GM12873 (cell line): ENCODE data around the gene CHKA.

Source experiments
- CTCF ChIP-seq: IDR thresholded peaks from 2 replicates; pipeline ENCODE4 v1.5.1; 2012; ENCODE audit warnings: low read depth, mild to moderate bottlenecking, moderate library complexity, low read length, control low read depth; ENCODE audit not compliant: insufficient read depth; ENCODE audit errors: missing control alignments

The CHKA gene

DNA sequence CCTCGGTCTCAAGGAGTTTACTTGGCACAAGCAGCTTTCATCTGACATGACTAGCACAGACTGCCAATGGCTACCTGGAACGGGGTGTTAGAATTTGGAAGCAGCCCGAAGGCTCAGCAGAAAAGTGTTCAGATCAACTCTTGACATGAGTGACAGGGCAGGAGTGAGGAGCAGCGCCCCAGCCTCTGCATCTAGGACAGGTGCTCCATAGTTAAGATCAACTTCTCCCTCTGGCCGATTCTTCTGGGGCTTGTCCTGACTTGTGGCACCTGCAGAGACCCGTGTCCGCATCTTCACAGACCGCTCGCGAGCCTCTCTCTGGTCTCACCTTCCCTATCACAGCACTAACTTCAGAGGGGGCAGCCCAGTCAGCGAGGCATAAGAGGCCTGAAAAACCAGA, 42.5 kb upstream of the CHKA start:
- TF ChIP-seq CTCF, result no peak

DNA sequence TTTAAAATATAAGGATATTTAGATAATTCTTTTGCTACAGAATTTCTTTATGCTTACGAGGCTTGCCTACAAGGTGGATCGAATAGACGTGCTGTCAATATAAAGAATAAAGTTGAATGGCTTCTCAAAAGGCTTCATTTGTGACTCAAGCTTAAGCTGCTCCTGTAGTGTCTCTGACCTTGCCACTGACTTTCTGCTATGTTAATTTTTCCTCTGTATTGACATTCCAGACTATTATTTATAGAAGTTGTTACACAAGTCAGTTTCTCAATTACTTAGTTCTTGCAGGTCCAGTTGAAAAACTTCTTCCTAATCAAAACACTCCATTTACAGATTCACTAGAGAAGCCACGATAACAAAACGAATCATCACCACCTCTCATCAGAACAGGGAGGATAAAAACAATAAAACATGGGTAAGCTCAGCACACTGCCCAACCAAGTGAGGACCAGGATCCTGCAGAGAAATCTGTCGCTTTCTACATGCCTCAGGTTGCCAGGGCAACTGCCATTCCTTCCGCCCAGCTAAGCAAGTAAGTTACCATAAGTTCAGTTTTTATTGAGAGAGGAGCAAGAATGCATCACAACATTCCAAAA, 39.0 kb upstream of the CHKA start:
- no peak for TF ChIP-seq CTCF

- no peak for TF ChIP-seq CTCF
These were observed 38.5 kb upstream of the CHKA start for GRCh38 chr11:68159665-68160064.

GRCh38 chr11:68159161-68159560, 38.0 kb upstream of the CHKA start:
- no peak for TF ChIP-seq CTCF

DNA sequence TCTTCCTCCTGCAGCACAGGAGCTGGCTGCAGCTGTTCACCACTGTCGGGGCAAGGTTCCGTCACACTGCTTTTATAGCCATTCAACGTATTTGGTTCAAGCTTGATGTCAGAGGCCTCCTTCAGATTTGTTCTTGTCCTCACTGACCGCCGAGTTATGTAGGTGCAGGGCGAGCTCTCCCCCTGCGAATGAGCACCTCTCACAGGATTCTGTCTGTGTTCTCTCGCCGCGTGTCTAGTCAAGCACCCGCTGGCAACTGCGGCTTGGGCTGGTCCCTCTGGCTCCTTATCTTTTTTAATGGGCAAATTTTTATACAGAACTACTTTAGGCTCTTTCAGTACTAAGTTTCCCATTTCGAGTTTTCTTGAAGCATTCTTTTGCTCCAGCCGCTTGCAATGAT, 37.4 kb upstream of the CHKA start:
- TF ChIP-seq CTCF, result no peak

DNA sequence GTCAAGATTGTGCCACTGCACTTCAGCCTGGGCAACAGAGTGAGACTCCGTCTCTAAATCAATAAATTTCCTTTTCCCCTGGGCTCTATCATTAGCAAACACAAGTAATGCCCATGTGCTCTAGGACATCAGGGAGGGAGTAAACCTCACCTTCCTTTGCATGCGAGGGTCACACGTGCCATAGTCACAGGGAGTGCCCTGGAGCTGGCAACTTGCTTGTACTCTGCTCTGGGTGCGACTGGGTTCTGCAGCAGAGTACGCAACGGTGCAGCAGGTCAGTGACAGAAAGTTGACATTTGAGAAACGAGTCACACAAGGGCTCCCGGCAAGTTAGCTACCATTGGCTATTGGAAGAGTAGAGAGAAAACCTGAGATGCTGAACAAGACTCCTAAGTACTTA, 32.6 kb upstream of the CHKA start:
- no peak for TF ChIP-seq CTCF

GRCh38 chr11:68150037-68150436, 28.8 kb upstream of the CHKA start:
- no peak for TF ChIP-seq CTCF

- TF ChIP-seq CTCF, result no peak
These were observed 28.2 kb upstream of the CHKA start for GRCh38 chr11:68149417-68149816.
